Measurements from ENCODE around the gene ACTG1.

Gene ACTG1

DNA sequence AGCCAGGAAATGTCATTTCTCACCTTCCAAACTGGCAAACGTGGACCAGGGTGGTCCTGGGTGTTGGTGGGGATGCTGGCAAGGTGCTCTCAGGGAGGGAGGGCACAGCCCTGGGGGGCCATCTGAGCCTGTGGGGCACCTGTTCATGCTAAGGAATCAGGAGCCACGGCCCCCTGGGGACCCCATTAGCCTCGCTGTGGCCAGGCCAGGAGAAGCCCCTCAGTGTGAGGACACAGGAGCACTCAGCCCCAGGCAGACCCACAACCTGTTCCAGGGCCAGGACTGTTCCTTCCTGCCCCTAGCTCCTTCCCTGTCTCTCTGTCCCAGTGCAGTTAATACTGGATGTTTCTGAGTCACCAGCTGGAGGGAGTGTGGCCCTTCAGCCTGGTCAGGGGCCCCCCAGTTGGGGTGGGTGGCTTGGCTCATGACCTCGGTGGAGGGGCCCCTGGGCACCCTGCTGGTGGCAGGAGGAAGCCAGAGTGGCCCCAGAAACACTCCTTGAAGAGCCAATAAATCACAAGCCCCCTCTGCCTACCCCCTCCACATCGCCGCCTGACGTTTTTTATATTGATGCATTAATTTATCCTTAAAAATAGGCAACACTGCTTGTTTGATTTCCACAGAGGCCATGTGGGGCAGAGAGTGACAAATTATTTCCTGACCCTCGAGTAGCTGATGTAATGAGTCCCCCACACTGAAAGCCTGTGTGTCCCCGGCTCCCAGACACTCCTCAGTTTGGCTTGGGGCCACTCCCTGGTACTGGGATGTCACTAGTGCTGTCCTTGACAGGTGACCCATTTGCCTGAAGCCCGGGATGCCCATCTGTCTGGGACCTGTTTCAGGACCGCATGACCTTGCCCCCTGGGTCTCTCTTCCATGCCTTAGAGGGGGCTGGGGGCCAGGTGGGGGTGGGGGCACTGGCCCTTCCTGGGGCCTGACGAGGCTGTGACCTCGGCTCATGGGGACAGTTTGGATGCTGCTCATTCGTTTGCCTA, 22.3 kb downstream of the ACTG1 start:
- Histone ChIP-seq H3K27ac (no peak overlapping the region), H3K27me3 (ENCODE audit: control insufficient read depth, insufficient read depth, low read length) (no peaks in the 10 kb centered on the region), H2AFZ (no peak overlapping the region), H3K9me3 (ENCODE audit: control insufficient read depth, low read length) (no peaks in the 10 kb centered on the region), H3K4me3 (ENCODE audit: low read depth, low read length) (no peak overlapping the region), H3K79me2 (no peaks in the 10 kb centered on the region), H3K4me2 (ENCODE audit: low read length) (no peak overlapping the region), H3K9ac (no peak overlapping the region), H3K4me1 (no peaks in the 10 kb centered on the region), H3K36me3 (ENCODE audit: control insufficient read depth, insufficient read depth, low read length) (no peaks in the 10 kb centered on the region)
- TF ChIP-seq, protein P1, sequence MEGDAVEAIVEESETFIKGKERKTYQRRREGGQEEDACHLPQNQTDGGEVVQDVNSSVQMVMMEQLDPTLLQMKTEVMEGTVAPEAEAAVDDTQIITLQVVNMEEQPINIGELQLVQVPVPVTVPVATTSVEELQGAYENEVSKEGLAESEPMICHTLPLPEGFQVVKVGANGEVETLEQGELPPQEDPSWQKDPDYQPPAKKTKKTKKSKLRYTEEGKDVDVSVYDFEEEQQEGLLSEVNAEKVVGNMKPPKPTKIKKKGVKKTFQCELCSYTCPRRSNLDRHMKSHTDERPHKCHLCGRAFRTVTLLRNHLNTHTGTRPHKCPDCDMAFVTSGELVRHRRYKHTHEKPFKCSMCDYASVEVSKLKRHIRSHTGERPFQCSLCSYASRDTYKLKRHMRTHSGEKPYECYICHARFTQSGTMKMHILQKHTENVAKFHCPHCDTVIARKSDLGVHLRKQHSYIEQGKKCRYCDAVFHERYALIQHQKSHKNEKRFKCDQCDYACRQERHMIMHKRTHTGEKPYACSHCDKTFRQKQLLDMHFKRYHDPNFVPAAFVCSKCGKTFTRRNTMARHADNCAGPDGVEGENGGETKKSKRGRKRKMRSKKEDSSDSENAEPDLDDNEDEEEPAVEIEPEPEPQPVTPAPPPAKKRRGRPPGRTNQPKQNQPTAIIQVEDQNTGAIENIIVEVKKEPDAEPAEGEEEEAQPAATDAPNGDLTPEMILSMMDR (IDR thresholded peaks at IDR 0.05), result no peak

DNA sequence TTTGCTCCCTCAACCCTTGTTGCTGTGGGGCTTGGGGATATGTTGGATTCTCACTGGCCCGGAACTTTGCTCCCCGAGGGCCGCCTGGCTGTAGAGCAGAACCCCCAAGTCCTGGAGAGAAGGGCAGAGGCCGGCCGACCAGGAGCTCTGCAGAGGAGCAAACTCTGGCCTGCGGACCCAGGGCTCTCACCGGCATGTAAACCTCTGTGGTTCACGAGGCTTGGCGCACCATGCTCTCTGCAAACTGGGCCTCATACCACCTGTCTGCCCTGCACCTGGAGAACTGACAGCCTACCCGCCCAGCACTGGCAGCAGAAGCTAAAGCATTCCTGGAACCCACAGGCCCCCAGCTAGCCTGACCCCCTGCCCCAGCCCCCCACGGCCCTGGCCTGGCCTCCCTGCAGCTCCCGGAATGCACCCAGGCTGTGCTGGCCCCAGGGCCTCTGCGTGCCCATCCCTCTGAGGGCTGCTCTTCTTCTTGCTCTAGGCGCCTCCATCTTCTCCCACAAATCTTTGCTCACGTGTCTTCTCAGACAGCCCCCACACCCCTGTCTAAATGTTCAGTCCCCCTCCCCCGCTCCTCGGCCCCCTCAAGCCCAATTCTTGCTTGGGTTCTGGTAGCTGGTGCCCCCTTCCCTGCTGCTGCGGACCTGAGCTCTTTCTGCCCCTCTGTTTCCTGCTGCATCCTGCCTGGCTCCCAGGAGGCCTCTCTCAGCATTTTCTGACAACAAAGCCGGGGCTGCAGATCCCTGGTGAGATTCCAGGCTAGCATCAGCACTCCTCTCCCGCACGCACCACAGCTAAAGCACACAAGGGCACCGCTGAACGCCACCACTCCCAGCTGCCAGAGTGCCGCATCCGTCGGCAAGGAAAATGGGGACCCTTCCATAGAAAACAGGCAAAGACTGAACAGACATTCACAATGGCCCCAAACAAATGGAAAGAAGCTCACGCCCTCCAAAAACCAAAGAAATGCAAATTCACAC, 23.3 kb downstream of the ACTG1 start:
- Histone ChIP-seq H3K4me1 (no peaks in the 10 kb centered on the region), H3K27ac (no peak overlapping the region), H3K4me3 (ENCODE audit: low read depth, low read length) (peak overlapping the region; percentile 16), H3K79me2 (no peaks in the 10 kb centered on the region), H3K9me3 (ENCODE audit: control insufficient read depth, low read length) (no peaks in the 10 kb centered on the region), H3K4me2 (ENCODE audit: low read length) (no peak overlapping the region), H2AFZ (peak overlapping the region; percentile 42), H3K36me3 (ENCODE audit: control insufficient read depth, insufficient read depth, low read length) (no peaks in the 10 kb centered on the region), H3K9ac (no peak overlapping the region), H3K27me3 (ENCODE audit: control insufficient read depth, insufficient read depth, low read length) (no peaks in the 10 kb centered on the region)
- TF ChIP-seq, protein P1 (IDR thresholded peaks at IDR 0.05), result no peak

DNA sequence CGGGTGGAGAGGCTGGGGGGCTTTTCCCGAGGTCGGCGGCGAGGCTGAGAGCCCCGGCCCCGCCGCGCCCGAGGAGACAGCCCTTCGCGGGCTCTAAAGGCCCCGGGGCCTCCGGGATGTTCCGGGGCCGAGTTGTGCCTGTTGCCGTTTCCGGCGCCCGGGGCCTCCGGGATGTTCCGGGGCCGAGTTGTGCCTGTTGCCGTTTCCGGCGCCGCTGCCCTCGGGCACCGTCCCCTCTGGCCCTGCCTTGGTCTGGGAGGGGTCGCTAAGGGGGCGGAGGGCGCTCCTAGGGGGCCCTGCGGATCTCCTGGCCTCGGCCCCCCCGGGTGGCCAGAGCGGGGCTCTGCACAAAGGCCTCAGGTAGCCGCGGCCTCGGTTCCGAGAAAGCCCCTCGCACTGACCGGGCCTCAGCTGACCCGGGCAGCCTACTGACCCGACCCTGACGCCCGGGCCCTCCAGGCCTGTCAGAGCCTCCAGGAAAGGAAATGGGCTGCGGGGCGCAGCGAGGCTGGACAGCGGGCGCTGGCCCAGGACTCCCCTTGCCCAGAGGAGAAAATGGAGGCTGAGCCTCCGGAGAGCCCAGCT, 24.2 kb downstream of the ACTG1 start:
- peak overlapping the region; percentile 86 for H3K4me3 ChIP-seq (ENCODE audit: low read depth, low read length)
- no peaks in the 10 kb centered on the region for H3K27me3 ChIP-seq (ENCODE audit: control insufficient read depth, insufficient read depth, low read length)
- TF ChIP-seq, protein P1 (IDR thresholded peaks at IDR 0.05), result no peak
- peaks cover 5% of the 10 kb centered on the region for H3K4me1 ChIP-seq
- no peaks in the 10 kb centered on the region for H3K9me3 ChIP-seq (ENCODE audit: control insufficient read depth, low read length)
- peak overlapping the region; percentile 98 for H3K4me2 ChIP-seq (ENCODE audit: low read length)
- H3K36me3 ChIP-seq (ENCODE audit: control insufficient read depth, insufficient read depth, low read length), result no peaks in the 10 kb centered on the region
- H3K79me2 ChIP-seq, result no peaks in the 10 kb centered on the region
- peak overlapping the region; percentile 51 for H3K9ac ChIP-seq
- peak overlapping the region; percentile 98 for H2AFZ ChIP-seq
- H3K27ac ChIP-seq, result no peak overlapping the region

DNA sequence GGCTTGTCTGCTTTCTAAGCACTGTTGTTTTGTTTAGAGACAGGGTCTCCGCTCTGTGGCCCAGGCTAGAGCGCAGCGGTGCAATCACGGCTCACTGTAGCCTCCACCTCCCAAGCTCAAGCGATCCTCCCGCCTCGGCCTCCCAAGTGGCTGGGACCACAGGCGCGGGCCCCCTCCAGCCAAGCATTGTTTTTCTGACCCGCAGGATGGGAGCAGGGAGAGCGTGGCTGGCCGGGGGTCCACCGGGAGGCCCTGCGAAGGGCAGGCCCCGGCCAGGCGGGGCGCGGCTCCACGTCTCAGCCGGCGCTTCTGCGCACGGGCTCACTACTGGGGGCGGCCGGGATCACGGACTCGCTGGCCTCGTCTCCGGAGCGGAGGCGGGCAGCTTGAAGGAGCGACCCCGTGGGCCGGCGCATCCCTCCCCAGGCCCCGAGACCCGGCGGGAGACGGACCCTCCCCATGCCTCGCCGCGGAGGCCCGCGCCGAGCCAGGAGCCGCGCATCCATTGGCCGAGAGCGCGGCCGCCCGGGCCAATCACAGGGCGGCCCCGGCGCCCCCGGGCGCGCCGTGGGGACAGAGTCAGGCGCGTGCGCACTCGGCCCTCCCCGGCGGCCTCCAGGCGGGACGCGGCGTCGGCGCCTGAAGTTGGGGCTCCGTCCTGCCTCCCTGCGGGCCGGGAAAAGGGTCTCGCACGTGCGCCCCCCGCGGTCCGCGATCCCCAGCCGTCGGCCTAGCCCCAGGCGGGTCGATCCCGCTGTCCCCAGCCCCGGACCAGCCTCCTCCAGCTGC, 24.9 kb downstream of the ACTG1 start:
- H3K9ac ChIP-seq, result peak overlapping the region; percentile 51
- peak overlapping the region; percentile 86 for H3K4me3 ChIP-seq (ENCODE audit: low read depth, low read length)
- no peaks in the 10 kb centered on the region for H3K27me3 ChIP-seq (ENCODE audit: control insufficient read depth, insufficient read depth, low read length)
- no peak overlapping the region for H3K27ac ChIP-seq
- H3K79me2 ChIP-seq, result no peaks in the 10 kb centered on the region
- peak overlapping the region; percentile 98 for H3K4me2 ChIP-seq (ENCODE audit: low read length)
- H2AFZ ChIP-seq, result peak overlapping the region; percentile 98
- no peaks in the 10 kb centered on the region for H3K9me3 ChIP-seq (ENCODE audit: control insufficient read depth, low read length)
- peaks cover 5% of the 10 kb centered on the region for H3K4me1 ChIP-seq
- TF ChIP-seq, protein P1 (IDR thresholded peaks at IDR 0.05), result no peak
- no peaks in the 10 kb centered on the region for H3K36me3 ChIP-seq (ENCODE audit: control insufficient read depth, insufficient read depth, low read length)
